Breast epithelium (tissue), 3 donors: ENCODE results near the gene KCNH4.

Experiments used
- CTCF ChIP-seq, 3 donors: fragments of 450-650 bp; IDR thresholded peaks; one replicate each; pipeline ENCODE4 v1.5.1; 2016 to 2017; ENCODE audit warnings: antibody characterized with exemption in 3 of 3, mild to moderate bottlenecking in 3 of 3, moderate library complexity in 3 of 3
- POLR2AphosphoS5 ChIP-seq, 3 donors: sonication (generic); formaldehyde crosslinking; IDR thresholded peaks; one replicate each; pipeline ENCODE4 v1.6.1; 2017; ENCODE audit warnings: antibody characterized with exemption in 3 of 3

DNA sequence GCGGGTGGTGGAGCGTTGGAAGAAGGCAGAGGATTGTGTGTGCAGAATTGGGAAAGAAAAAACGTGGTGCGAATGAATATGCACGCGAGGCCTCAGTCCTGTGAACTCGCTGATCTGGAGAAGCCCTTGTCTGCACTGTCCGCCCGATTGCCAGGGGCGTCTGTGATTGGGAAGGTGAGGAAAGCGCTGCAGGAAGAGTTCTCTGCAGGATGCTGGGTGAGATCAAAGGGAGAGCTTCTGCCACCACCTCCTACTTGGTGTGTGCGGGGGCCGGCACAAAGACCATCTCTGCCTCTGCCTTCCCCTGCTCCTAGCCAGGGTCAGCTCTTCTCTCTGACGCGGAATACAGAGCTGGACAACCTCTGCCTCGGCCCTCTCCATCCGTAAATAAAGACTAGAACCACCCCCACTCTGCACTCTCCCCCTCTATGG lies 25.3 kb downstream of the KCNH4 start:
- no peak for TF ChIP-seq CTCF (IDR thresholded peaks at IDR 0.05)
- no peak for TF ChIP-seq POLR2AphosphoS5 (IDR thresholded peaks at IDR 0.05)
